ENCODE data around the gene UBE2L3.
A peak's percentile ranks its signal among the peaks of the same experiment; 100 is the strongest.

The UBE2L3 gene

GRCh38 chr22:21646608-21647590 lies 79.4 kb downstream of the UBE2L3 start:
- Mint-ChIP-seq H3K27me3 (peaks cover 2% of the 10 kb centered on the region), H3K9me3 (no peaks in the 10 kb centered on the region), H3K27ac (peak overlapping the region; percentile 67), H3K4me1 (peaks cover 40% of the 10 kb centered on the region), H3K36me3 (peaks cover 27% of the 10 kb centered on the region), H3K4me3 (no peak overlapping the region)
- CTCF ChIA-PET = interaction anchor here (0.6 to 8.7 kb wide), 13 partner anchors 9 to 544 kb away, joined by 3 to 104 read pairs (median 4); partner anchors contain the start of genes CCDC116, PPIL2 and YDJC
- peak; percentile 89 for DNase-seq

- H3K27ac Mint-ChIP-seq = no peak overlapping the region
These were observed 82.8 kb downstream of the UBE2L3 start for GRCh38 chr22:21650280-21650679.

GRCh38 chr22:21650823-21651520 lies 83.5 kb downstream of the UBE2L3 start:
- Mint-ChIP-seq H3K9me3 (no peaks in the 10 kb centered on the region), H3K27ac (peak overlapping the region; percentile 89), H3K27me3 (no peaks in the 10 kb centered on the region), H3K4me1 (peaks cover 35% of the 10 kb centered on the region), H3K4me3 (peak overlapping the region; percentile 93), H3K36me3 (peaks cover 18% of the 10 kb centered on the region)
- CTCF ChIA-PET = interaction anchor here (4.1 kb wide), 1 partner anchor 8 kb away, joined by 19 read pairs; the partner anchor contains the start of gene SDF2L1
- no peak for DNase-seq

More at GRCh38 chr22:21650280-21650679, 82.8 kb downstream of the UBE2L3 start:
- CTCF ChIA-PET = interaction anchor here (0.6 to 4.1 kb wide), 2 partner anchors 8 to 20 kb away, joined by 3 to 19 read pairs; partner anchors contain the start of gene SDF2L1
- Mint-ChIP-seq H3K4me3 (peak overlapping the region; percentile 93), H3K9me3 (no peaks in the 10 kb centered on the region), H3K27me3 (no peaks in the 10 kb centered on the region), H3K36me3 (peaks cover 18% of the 10 kb centered on the region), H3K4me1 (peaks cover 35% of the 10 kb centered on the region)
- no peak for DNase-seq

GRCh38 chr22:21651521-21652009 lies 84.1 kb downstream of the UBE2L3 start:
- H3K9me3 Mint-ChIP-seq = no peaks in the 10 kb centered on the region
- H3K4me1 Mint-ChIP-seq = peaks cover 38% of the 10 kb centered on the region
- CTCF ChIA-PET = interaction anchor here (4.1 kb wide), 1 partner anchor 9 kb away, joined by 19 read pairs; the partner anchor contains the start of gene SDF2L1
- H3K36me3 Mint-ChIP-seq = peaks cover 15% of the 10 kb centered on the region
- H3K4me3 Mint-ChIP-seq = peak overlapping the region; percentile 93
- peaks cover 3% of the 10 kb centered on the region for H3K27me3 Mint-ChIP-seq
- peak overlapping the region; percentile 89 for H3K27ac Mint-ChIP-seq
- no peak for DNase-seq

GRCh38 chr22:21652010-21652546 lies 84.6 kb downstream of the UBE2L3 start:
- CTCF ChIA-PET = interaction anchor here (4.1 kb wide), 1 partner anchor 9 kb away, joined by 19 read pairs; the partner anchor contains the start of gene SDF2L1
- Mint-ChIP-seq H3K27ac (peak overlapping the region; percentile 89), H3K4me3 (peak overlapping the region; percentile 93), H3K36me3 (peaks cover 12% of the 10 kb centered on the region), H3K4me1 (peaks cover 40% of the 10 kb centered on the region), H3K9me3 (no peaks in the 10 kb centered on the region), H3K27me3 (peaks cover 3% of the 10 kb centered on the region)
- DNase-seq = peak; percentile 95

GRCh38 chr22:21652547-21653545 lies 85.3 kb downstream of the UBE2L3 start:
- Mint-ChIP-seq H3K9me3 (no peaks in the 10 kb centered on the region), H3K27me3 (peaks cover 3% of the 10 kb centered on the region), H3K36me3 (peaks cover 12% of the 10 kb centered on the region), H3K27ac (no peak overlapping the region), H3K4me3 (peak overlapping the region; percentile 93), H3K4me1 (peaks cover 44% of the 10 kb centered on the region)
- CTCF ChIA-PET = interaction anchor here (4.1 kb wide), 1 partner anchor 10 kb away, joined by 19 read pairs; the partner anchor contains the start of gene SDF2L1
- no peak for DNase-seq

- Mint-ChIP-seq H3K9me3 (no peaks in the 10 kb centered on the region), H3K4me3 (peak overlapping the region; percentile 90), H3K36me3 (peaks cover 3% of the 10 kb centered on the region), H3K27me3 (peaks cover 15% of the 10 kb centered on the region), H3K4me1 (peaks cover 31% of the 10 kb centered on the region), H3K27ac (peak overlapping the region; percentile 91)
- DNase-seq = no peak
- CTCF ChIA-PET = interaction anchor here (0.8 to 1.9 kb wide), 4 partner anchors 10 to 28 kb away, joined by 4 to 10 read pairs (median 8); partner anchors contain the start of genes SDF2L1 and YDJC
These were observed 89.5 kb downstream of the UBE2L3 start for GRCh38 chr22:21657020-21657359.

- peak overlapping the region; percentile 91 for H3K27ac Mint-ChIP-seq
- H3K36me3 Mint-ChIP-seq = peaks cover 3% of the 10 kb centered on the region
- peaks cover 29% of the 10 kb centered on the region for H3K4me1 Mint-ChIP-seq
- H3K9me3 Mint-ChIP-seq = no peaks in the 10 kb centered on the region
- DNase-seq = peak; percentile 90
- peak overlapping the region; percentile 90 for H3K4me3 Mint-ChIP-seq
- peaks cover 15% of the 10 kb centered on the region for H3K27me3 Mint-ChIP-seq
- CTCF ChIA-PET = interaction anchor here (1.2 to 1.8 kb wide), 4 partner anchors 10 to 28 kb away, joined by 3 to 10 read pairs (median 4); partner anchors contain the start of gene YDJC
These were observed 90.0 kb downstream of the UBE2L3 start for GRCh38 chr22:21657360-21658032.

GRCh38 chr22:21659864-21660525 lies 92.5 kb downstream of the UBE2L3 start:
- Mint-ChIP-seq H3K36me3 (peaks cover 3% of the 10 kb centered on the region), H3K27ac (no peak overlapping the region), H3K4me3 (no peak overlapping the region), H3K4me1 (peaks cover 26% of the 10 kb centered on the region), H3K27me3 (peaks cover 15% of the 10 kb centered on the region), H3K9me3 (no peaks in the 10 kb centered on the region)
- CTCF ChIA-PET = interaction anchor here (1.6 kb wide), 1 partner anchor 67 kb away, joined by 5 read pairs; no protein-coding TSS in a partner anchor
- DNase-seq = no peak

GRCh38 chr22:21660904-21661303 lies 93.4 kb downstream of the UBE2L3 start:
- H3K4me1 Mint-ChIP-seq = peaks cover 33% of the 10 kb centered on the region
- H3K36me3 Mint-ChIP-seq = peaks cover 3% of the 10 kb centered on the region
- DNase-seq = no peak
- H3K27ac Mint-ChIP-seq = no peak overlapping the region
- CTCF ChIA-PET = interaction anchor here (1.6 kb wide), 1 partner anchor 66 kb away, joined by 5 read pairs; no protein-coding TSS in a partner anchor
- no peaks in the 10 kb centered on the region for H3K9me3 Mint-ChIP-seq
- peaks cover 15% of the 10 kb centered on the region for H3K27me3 Mint-ChIP-seq
- H3K4me3 Mint-ChIP-seq = no peak overlapping the region

GRCh38 chr22:21661991-21662390 lies 94.5 kb downstream of the UBE2L3 start:
- Mint-ChIP-seq H3K4me3 (no peak overlapping the region), H3K4me1 (peaks cover 31% of the 10 kb centered on the region), H3K27ac (no peak overlapping the region), H3K36me3 (peaks cover 1% of the 10 kb centered on the region), H3K9me3 (no peaks in the 10 kb centered on the region), H3K27me3 (peaks cover 12% of the 10 kb centered on the region)
- DNase-seq = no peak
- CTCF ChIA-PET = interaction anchor here (2.0 kb wide), 1 partner anchor 15 kb away, joined by 5 read pairs; no protein-coding TSS in a partner anchor

GRCh38 chr22:21663738-21664137 lies 96.2 kb downstream of the UBE2L3 start:
- Mint-ChIP-seq H3K27me3 (peaks cover 12% of the 10 kb centered on the region), H3K9me3 (no peaks in the 10 kb centered on the region), H3K36me3 (peaks cover 1% of the 10 kb centered on the region), H3K27ac (no peak overlapping the region), H3K4me1 (peaks cover 29% of the 10 kb centered on the region), H3K4me3 (no peak overlapping the region)
- CTCF ChIA-PET = interaction anchor here (2.0 kb wide), 1 partner anchor 17 kb away, joined by 5 read pairs; no protein-coding TSS in a partner anchor
- no peak for DNase-seq
